RPMI8226 (cell line): Measurements from ENCODE around the gene KCNH3.
"Not testable (repeated sequence)": the region's sequence is repeated elsewhere in the genome, so short reads cannot be mapped to it uniquely, and the experiment has no call there.

ENCODE experiments used
- DNase-seq: peaks from one replicate; pipeline ENCODE4 v3.0.0-alpha.2; 2015

KCNH3 gene

DNA sequence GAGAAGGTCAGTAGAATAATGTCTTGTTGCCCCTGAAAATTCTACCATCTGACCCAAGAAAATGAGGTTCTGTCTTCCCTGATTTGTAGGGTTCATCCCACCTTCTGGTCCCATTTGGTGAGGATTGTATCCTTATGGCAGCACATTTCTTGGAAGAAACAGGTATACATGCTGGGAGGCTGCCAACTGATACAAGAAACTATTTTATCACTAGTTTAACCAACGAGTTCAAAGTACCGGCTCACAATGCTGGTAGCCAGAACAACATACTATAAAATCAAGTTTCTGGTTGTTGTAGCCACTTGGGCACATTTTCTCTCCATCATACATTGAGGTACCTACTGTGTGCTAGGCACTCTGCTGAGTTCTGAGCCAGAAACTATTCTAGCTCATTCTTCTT lies 7.1 kb upstream of the KCNH3 start:
- no peak for DNase-seq

DNA sequence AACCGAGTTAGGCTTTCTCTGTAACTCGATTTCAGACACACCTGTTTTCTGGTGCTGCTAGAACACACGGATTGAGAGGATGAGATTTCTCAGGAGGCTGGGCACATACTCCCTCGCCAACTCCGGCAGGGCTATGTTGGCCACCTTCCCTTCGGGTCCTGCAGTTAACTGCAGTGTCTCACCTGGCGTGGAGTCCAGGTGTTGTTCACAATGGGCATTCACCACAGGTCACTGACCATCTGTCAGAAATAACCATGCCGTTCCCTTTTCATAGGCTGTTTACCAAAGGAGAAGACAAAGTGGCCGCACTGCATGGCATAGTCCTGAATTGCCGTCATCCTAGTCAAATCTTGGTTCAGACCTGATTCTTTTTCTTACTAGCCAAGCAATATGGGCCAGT lies 5.5 kb upstream of the KCNH3 start:
- no peak for DNase-seq

DNA sequence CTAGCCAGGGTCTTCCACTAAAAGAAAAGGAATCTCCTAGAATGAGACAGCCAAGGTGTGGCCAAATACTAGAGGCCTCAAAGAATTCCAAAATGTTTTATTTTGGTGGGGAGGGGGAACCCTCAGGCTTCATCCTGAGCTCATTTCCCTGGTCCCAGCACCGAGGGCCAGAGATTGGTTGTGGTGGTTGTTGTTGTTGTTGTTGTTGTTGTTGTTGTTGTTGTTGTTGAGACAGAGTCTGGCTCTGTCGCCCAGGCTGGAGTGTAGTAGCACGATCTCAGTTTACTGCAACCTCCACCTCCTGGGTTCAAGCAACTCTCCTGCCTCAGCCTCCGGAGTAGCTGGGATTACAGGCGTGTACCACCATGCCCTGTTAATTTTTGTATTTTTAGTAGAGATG lies 4.7 kb upstream of the KCNH3 start:
- DNase-seq: not testable (repeated sequence)

DNA sequence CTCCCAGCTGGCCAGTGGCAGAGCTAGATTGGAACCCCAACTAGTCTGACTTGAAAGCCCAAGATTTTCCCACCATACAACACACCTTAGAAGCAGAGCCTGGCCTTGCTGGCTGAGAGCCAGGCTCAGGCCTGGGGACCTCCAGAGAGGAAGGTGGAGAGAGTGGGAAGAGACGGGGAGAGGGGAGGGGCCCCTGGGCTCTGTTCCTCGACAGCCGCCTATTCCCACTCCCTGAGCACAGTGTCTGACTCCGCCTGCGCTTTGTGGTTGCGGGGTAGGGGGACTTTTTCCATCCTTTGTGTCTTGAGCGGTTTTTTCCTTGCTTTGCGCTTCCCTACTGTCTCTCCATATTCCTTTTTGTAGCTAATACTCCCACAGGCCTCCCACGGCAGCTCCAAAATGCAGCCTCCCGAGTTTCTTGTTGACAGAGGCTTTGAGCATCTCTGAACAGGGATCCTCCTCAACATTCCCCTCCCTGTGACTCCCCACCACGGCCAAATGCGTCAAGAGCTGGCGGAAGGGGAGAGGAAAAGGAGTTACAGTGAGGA lies 4.0 kb upstream of the KCNH3 start:
- DNase-seq: no peak

DNA sequence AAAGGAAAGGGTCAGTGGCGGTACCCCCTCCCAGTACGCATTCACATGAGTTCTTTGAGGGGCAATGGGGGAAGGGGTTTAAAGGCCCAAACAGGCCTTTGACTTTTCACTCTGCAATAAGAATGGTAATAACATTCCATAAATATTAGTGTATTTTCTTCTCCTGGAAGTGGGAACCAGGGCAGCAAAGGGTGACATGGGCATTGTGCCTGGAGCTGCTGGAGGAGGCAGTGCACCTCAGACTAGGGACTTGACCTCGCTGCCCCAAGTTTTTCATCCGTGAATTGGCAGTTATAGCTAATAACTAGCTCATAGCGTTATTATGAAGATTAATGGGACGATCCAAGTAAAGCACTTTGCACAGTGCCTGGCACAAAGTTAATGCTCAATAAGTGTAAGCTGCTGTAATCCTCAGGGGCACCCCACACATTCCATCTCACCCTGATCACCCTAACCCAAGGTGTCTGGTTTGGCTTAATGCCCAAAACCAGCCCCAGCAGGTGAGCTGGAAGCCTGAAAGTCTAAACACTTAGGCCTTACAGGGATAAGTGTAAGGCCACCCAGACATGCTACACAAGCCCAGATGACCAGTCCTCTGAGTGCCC lies 2.8 kb upstream of the KCNH3 start:
- peak; percentile 47 for DNase-seq

DNA sequence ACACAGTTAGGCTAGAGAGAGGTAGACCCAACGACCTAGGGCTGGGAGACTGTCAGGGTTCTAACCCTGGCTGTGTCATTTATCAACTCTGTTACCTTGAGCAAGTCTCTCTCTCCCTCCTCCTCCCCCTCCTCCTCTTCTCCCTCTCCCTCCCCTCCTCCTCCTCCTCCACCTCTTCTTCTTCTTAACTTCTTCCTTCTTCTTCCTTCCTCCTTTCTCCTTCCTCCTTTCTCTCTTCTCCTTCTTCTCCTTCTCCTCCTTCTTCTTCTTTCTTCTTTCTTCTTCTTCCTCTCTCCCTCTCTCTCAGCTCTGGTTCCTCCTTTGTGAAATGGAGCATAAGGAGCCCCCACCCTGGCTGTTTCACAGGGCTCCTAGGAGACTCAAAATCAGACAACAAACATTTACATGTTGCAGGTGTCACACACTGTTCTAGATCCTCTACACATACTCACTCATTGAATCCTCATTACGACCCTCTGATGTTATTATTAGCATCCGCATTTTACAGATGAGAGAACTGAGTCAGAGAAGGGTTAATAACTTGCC lies 2.2 kb upstream of the KCNH3 start:
- no peak for DNase-seq

DNA sequence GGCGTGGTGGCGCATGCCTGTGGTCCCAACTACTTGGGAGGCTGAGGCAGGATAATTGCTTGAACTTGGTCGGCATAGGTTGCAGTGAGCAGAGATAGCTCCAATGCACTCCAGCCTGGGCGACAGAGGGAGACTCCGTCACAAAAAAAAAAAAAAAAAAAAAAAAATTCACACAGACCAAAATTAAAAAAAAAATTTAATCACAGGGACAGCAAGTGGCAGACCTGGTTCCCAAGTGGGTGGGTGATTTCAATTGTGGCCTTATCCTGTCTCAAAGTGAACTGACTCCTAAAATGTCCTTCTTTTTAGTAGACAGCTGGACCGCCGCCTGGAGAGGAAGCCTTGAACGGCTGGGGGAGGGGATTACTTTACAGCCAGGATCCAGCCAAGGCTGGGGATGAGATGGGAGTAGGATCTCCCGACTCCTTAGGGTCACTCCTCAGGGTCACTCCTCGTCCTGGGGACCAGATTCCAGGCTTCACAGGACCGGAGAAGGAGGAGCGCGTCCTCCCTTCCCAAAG lies 1.5 kb upstream of the KCNH3 start:
- DNase-seq: no peak

DNA sequence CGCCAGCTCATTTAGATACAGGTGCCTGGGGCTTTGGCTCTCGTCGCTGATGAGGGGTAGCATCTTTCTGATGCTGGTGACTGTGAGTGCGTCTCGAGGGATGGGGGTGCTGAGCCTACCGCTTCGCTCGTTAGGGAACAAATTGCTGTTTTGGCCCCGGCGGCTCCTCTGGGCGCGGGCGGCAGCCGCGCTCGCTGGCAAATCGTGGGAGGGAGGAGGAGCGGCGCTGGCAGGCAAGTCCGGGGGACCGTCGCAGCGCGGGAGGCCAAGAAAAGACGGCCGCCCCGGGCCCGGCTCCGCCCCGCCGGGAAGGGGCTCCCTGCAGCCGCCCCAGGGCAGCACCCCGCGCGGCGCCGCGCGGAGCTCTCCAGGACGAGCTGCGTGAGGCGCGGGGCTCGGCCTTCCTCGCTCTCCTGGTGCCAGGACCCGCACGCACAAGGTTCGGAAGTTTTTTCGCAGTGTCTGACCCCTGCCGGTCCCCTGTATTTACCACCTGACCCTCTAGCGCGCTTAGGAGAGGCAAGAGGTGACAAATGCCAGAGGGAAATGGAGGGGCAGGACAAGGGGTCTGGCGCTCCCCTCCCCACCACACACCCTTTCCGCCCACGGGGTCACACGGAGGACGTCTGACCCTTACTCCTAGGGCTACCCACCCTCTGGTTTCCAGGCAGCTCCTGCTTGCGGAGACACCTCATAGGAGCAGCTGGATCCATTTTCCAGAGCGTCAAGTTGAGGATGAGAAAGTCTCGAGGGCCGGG lies 899 bp upstream of the KCNH3 start:
- peak; percentile 48 for DNase-seq

DNA sequence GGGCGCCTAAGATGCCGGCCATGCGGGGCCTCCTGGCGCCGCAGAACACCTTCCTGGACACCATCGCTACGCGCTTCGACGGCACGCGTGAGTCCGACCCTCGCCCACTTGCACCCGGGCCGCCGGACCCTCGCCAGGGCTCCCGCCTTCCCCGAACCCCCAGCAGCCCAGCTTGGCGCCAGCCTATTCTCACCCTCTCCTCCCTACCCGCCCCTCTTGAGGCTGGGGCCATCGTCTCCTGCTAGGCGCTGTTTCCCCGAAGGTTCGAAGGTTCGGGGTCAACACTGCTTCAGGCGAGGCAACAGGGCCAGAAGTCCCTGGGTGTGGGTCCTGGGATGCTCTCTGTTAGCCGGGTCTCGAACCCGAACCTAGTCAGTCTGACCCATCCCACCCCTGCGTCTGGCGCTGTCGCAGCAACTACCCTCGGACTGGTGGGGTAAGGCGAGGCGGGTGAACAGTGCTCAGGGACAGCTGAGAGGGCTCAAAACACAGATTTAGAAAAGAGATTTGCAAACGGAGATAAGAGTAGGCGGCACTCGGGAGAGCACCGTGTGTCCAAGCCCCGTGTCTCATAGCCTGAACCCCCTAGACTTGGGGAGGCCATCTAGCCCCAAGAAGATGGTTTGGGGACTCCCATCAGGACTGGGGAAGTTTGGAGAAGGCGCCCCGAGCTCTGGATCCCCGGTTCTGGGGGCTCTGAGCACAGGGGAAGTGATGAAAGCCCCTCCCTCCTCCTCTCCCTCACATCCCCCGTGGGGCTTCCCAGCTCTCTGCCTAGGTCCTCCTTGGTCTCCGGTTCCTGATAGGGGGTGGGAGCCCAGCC lies 787 bp downstream of the KCNH3 start:
- DNase-seq: no peak

DNA sequence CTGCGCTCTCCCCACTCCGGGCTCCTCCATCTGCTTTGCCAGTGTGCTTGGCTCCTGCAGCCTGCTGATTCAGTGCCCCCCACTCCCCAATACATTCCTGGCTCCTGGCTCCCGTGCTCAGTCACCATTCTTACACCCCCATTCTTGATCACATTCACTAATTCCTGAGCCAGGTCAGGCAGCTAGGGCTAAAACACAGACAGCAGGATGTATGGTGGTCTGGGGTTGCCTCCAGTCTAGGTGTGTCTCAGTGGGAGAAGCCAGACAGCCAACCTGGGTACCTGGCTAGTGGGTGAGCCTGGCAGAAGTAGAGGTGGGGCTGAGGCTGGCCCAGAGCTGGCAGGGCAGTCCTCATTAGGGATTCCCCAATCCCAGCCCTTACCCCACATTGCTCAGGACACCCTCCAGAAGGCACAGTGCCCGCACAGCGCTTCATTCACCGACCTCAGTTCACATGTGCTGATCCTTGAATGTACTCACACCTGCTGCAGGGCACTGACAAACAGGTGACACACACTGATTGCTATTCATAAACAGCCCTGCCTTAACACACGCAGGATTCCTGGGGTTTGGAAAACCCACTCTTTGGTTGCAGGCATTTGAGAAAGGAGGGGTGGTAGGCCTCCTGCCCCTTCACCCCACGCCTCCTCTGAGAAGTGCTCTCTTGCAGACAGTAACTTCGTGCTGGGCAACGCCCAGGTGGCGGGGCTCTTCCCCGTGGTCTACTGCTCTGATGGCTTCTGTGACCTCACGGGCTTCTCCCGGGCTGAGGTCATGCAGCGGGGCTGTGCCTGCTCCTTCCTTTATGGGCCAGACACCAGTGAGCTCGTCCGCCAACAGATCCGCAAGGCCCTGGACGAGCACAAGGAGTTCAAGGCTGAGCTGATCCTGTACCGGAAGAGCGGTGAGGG lies 1.7 kb downstream of the KCNH3 start:
- DNase-seq: no peak

DNA sequence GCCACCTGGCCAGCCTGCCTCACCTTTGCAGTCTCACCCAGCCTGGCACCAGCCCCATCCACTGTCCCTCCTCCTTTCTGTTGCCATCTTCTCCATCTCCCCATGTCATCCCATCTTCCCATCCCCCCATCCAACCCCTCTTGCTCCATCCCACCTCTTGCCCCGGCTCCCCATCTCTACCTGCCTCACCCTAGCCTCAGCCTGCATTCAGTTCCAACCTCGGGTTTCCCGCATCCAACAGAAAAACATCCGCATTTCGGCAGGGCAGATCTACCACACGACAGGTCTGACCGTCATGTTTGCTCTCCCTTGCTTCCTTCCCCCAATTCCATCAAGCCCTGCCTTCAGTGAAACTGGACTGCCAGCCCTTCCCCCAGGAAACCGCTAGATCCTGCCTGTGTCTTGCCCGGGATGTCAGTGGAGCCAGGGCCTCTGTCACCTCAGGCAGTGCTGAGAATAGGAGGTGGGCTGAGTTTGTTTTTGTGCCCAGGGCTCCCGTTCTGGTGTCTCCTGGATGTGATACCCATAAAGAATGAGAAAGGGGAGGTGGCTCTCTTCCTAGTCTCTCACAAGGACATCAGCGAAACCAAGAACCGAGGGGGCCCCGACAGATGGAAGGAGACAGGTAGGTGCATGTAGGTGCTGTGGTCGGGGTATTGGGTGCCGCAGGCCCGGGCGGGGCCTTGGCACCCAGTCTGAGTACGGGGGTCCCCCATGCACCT lies 2.5 kb downstream of the KCNH3 start:
- DNase-seq: no peak

DNA sequence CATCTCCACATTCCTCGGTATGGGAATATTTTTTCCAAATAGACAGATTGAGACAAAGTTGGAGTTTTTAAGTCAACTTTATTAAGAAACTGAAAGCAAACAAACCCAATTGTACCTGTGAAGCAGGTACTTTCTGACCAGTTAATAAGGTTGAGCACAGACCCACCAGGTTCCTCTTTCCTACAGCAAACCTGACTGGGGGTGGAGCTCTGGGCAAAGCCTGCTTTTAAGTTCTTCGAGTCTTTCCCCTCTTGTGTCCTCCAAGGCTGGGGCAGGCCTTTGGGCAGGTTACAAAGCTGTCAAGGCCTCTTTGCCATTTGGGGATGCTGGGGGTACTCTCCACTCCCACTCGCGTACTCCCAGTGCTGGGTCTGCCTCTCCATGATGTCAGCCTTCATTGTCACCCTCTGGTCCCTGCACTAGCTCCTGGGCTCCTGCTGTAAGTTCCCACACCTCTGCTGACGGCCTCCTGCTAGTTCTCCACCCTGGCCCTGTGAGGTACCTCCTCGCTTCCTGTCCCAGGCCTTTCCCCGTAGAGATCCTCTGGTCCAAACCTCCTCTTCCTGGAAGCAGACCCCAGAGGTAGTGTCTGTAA lies 3.2 kb downstream of the KCNH3 start:
- DNase-seq: peak; percentile 53

DNA sequence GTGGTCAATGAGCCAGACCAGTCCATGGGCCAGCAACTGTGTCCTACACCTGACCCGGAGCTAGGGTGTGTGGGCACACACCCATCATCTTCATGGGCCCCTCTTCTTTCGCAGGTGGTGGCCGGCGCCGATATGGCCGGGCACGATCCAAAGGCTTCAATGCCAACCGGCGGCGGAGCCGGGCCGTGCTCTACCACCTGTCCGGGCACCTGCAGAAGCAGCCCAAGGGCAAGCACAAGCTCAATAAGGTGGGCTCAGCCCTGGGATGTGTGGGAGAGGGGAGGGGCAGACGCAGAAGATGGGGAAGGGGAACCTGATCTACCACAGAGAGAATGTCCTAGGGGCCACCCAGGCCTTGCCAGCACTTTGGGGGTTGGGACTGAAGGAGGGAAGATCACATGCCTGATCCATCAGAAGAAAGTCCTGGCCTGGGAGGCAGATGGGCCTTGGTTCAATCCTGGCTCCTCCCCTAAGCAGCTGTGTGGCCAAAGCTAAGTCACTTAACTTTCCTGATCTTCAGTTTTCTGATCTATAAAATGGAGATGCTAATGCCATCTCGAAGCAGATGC lies 3.8 kb downstream of the KCNH3 start:
- DNase-seq: no peak

DNA sequence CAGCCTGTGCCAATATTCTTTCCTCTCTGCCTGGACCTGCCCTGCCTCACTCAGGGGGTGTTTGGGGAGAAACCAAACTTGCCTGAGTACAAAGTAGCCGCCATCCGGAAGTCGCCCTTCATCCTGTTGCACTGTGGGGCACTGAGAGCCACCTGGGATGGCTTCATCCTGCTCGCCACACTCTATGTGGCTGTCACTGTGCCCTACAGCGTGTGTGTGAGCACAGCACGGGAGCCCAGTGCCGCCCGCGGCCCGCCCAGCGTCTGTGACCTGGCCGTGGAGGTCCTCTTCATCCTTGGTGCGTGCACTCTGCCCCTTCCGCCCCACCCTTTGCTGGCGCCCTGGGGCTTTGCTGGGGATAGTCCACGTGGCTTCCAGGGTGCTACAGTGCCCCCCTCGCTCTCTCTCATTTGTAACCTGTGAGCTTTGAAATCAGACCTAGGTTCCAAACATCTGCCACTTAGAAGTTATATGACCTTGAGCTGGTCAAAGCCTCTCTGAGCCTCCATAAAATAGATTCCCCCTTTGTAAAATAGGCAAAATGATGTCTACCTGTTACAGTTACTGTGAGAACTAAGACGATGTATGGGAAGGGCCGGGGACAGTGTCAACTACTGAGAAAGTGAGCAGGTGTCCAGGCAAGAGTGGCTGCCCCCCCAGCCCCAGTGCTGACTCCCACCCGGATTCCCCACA lies 4.5 kb downstream of the KCNH3 start:
- DNase-seq: no peak

DNA sequence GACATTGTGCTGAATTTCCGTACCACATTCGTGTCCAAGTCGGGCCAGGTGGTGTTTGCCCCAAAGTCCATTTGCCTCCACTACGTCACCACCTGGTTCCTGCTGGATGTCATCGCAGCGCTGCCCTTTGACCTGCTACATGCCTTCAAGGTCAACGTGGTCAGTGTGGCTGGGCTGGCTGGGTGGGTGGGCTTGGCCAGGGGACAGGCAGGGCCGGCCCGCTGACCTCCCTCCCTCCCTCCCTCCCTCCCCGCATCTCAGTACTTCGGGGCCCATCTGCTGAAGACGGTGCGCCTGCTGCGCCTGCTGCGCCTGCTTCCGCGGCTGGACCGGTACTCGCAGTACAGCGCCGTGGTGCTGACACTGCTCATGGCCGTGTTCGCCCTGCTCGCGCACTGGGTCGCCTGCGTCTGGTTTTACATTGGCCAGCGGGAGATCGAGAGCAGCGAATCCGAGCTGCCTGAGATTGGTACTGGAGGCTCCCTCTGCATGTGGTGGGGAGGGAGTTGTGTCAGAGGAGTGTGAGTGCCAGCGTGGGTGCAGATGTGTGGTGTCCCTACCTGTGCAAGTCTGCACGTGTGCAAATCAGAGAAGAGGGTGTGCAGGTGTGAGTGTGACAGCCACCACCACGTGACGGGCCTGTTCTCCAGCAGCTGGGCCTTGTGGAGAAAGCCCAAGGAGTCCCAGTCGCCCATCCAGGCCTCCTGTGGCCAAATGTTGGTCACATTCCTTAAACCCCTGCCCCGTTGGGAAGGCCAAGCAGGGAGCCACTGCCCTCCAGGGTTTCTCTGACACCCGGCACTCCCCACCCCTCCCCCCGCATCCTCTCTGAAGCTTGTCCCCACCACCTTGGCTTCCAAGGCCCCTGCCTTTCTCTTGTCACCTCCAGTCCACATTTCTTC lies 5.3 kb downstream of the KCNH3 start:
- no peak for DNase-seq

DNA sequence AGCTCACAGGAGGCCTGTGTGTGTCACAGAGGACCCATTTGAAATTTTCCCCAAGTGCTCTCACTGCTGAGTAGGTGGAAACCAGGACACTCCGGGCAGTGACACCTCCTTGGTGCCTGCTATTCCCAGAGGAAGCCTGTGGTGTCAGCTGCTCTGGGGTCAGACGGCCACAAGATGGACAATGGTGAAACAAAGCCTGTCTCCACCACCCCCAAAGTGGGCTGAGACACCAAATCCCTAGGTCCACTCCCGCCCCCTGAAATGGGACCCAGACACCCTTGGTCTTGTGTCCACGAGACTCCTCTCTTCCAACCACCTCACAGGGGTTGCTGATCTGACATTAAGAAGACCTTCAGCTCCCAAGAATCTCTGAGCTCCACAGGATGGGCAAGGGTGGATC lies 7.0 kb downstream of the KCNH3 start:
- DNase-seq: no peak

DNA sequence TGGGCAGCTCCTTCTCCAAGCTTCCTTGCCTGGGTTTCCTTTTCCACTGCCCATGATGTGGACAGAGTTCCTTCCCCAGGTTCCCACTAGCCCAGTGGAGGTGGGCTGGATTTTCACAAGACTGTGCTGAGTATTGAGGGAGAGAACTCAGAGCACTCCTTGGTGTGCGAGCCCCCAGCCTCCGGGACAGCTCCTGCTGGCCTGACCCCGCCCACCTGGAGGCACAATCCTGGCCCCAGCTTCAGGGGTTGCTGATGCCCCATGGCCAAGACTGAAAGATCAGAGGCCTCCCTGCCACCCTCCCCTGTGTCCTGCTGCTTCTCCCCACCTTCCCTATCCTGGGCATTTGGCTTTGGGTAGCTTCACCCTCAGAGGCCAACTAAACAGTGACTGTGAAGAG lies 7.7 kb downstream of the KCNH3 start:
- no peak for DNase-seq

DNA sequence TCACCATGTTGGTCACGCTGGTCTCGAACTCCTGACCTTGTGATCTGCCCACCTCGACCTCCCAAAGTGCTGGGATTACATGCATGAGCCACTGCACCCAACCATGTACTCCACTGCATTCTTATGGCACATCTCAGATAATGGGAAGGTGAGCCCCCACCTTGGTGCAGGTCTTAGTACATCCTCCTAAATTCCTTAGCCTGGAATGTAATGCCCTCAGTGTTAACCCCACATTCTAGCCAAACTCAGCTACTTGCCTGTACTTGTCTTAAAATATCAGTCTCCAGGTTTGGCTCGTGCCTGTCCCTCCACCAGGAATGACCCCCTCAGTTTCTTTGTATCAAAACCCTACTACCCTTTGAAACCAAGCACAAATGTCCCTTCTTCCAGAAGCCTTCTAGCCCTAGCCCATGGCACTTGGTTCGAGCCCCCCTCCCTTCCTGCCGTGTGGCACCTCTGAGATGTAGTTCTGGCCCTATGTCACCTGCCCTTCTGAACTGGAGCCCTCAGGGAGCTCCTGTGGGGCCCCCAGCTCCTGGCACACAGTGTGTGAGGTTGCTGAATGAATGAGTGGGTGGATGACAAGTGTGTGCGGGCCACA lies 8.4 kb downstream of the KCNH3 start:
- no peak for DNase-seq

DNA sequence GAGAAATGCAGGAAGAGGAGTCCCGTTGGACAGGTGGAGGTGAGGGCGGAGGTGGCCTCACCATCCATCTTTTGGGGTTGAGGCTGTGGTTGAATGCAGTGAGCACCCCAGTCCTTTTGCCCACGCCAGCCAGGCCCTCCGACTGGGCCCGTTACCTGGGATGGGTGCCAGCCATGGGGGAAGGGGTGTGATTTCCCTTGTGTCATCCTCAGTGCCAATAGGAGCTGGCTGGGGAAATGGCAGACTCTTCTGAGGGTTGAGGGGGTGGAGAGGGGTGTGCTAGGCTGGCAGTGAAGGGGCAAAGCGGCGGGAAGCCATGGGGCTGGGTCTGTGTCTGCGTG lies 9.6 kb downstream of the KCNH3 start:
- no peak for DNase-seq
